A549 (cell line): ENCODE data around the gene NCBP3.

Experiments used
- CHD2 ChIP-seq: fragments of 150-350 bp; IDR thresholded peaks from 2 replicates; pipeline ENCODE4 v1.6.1; 2014; ENCODE audit warnings: low read length; ENCODE audit not compliant: partially characterized antibody
- CHD4 ChIP-seq: fragments of 200-600 bp; sonication (generic); IDR thresholded peaks from 2 replicates; pipeline ENCODE4 v1.6.1; 2016; ENCODE audit warnings: antibody characterized with exemption, mild to moderate bottlenecking, borderline replicate concordance
- CTCF ChIP-seq: fragments of >200 bp; sonication (Bioruptor Twin); formaldehyde crosslinking; IDR thresholded peaks from 3 replicates; pipeline ENCODE4 v1.5.1; 2016
- EP300 ChIP-seq, 2 experiments: fragments of >200 bp; sonication (Bioruptor Twin); formaldehyde crosslinking; IDR thresholded peaks; 2 replicates in 1 of 2; 3 replicates in 1 of 2; pipeline ENCODE4 v1.6.1; 2016 to 2017
- ESRRA ChIP-seq: fragments of 150-350 bp; IDR thresholded peaks from 2 replicates; pipeline ENCODE4 v1.6.1; 2014; ENCODE audit warnings: mild to moderate bottlenecking, low read length, borderline replicate concordance
- GATA3 ChIP-seq: IDR thresholded peaks from 2 replicates; pipeline ENCODE4 v1.6.1; 2012; ENCODE audit warnings: borderline replicate concordance
- KDM1A ChIP-seq: fragments of 200-600 bp; sonication (generic); IDR thresholded peaks from 2 replicates; pipeline ENCODE4 v1.6.1; 2016; ENCODE audit warnings: low read depth, mild to moderate bottlenecking
- MAX ChIP-seq: IDR thresholded peaks from 2 replicates; pipeline ENCODE4 v1.6.1; 2012
- POLR2A ChIP-seq: IDR thresholded peaks from 2 replicates; pipeline ENCODE4 v1.6.1; 2012; ENCODE audit warnings: mild to moderate bottlenecking, low read length
- POLR2AphosphoS2 ChIP-seq: conservative IDR thresholded peaks from 2 replicates; pipeline ENCODE4 v1.6.1; 2012; ENCODE audit warnings: low read length, improper control_type of control experiment, inconsistent platforms
- RAD21 ChIP-seq, 2 experiments: fragments of >200 bp in 1 of 2; sonication (Bioruptor Twin) in 1 of 2; formaldehyde crosslinking in 1 of 2; IDR thresholded peaks in 1 of 2; conservative IDR thresholded peaks in 1 of 2; 2 replicates in 1 of 2; 3 replicates in 1 of 2; pipeline ENCODE4 v1.6.1; 2012 to 2018; ENCODE audit warnings: inconsistent platforms in 1 of 2
- RNF2 ChIP-seq: fragments of 200-600 bp; sonication (generic); IDR thresholded peaks from 2 replicates; pipeline ENCODE4 v1.6.1; 2016; ENCODE audit warnings: low read depth, mild to moderate bottlenecking, antibody characterized with exemption, moderate library complexity, borderline replicate concordance
- SMC3 ChIP-seq: fragments of >200 bp; sonication (Bioruptor Twin); formaldehyde crosslinking; IDR thresholded peaks from 3 replicates; pipeline ENCODE4 v1.6.1; 2018; ENCODE audit warnings: inconsistent platforms
- ZFP36 ChIP-seq: fragments of 450-650 bp; IDR thresholded peaks from 2 replicates; pipeline ENCODE4 v1.6.1; 2014; ENCODE audit warnings: borderline replicate concordance; ENCODE audit not compliant: partially characterized antibody

- TF ChIP-seq CTCF: no peak
- TF ChIP-seq EP300 (IDR thresholded peaks at IDR 0.05): no peak
- no peak for TF ChIP-seq KDM1A
- no peak for TF ChIP-seq RNF2
- no peak for TF ChIP-seq MAX
- no peak for TF ChIP-seq ZFP36
- TF ChIP-seq POLR2A: no peak
- TF ChIP-seq RAD21 (conservative IDR thresholded peaks at IDR 0.05 in 1 of 2, IDR thresholded peaks at IDR 0.05 in 1 of 2): no peak
- TF ChIP-seq SMC3: no peak
- TF ChIP-seq CHD4: no peak
- TF ChIP-seq POLR2AphosphoS2: no peak
- TF ChIP-seq CHD2: no peak
- TF ChIP-seq ESRRA: no peak
- no peak for TF ChIP-seq GATA3
These were observed 33.3 kb downstream of the NCBP3 start for GRCh38 chr17:3812771-3813170.
